Suprapubic skin (tissue), 4 donors: ENCODE results near the gene VAV2. TPM values are rescaled to one million over a fixed set of nuclear protein-coding genes. Genes with fewer than 3 reads are reported as not detected.

Experiments used
- DNase-seq, 2 donors: peaks; one replicate each; pipeline ENCODE4 v3.0.0-alpha.2; 2019; ENCODE audit warnings: low spot score in 2 of 2
- H3K27ac ChIP-seq: fragments of 200-600 bp; sonication (generic); one replicate; pipeline ENCODE4 v1.5.1; 2019
- H3K27me3 ChIP-seq: fragments of 200-600 bp; sonication (generic); one replicate; pipeline ENCODE4 v1.5.1; 2019
- H3K36me3 ChIP-seq: fragments of 200-600 bp; sonication (generic); one replicate; pipeline ENCODE4 v1.5.1; 2019
- H3K4me1 ChIP-seq: fragments of 200-600 bp; sonication (generic); one replicate; pipeline ENCODE4 v1.5.1; 2019
- H3K4me3 ChIP-seq: fragments of 200-600 bp; sonication (generic); one replicate; pipeline ENCODE4 v1.5.1; 2019; ENCODE audit warnings: mild to moderate bottlenecking
- H3K9me3 ChIP-seq: fragments of 200-600 bp; sonication (generic); one replicate; pipeline ENCODE4 v1.5.1; 2019
- CTCF ChIP-seq, 2 donors: fragments of 200-600 bp in 1 of 2; fragments of 450-650 bp in 1 of 2; sonication (generic) in 1 of 2; IDR thresholded peaks; one replicate each; pipeline ENCODE4 v1.5.1; 2016 to 2019; ENCODE audit warnings: antibody characterized with exemption in 2 of 2, mild to moderate bottlenecking in 1 of 2, moderate library complexity in 1 of 2
- EP300 ChIP-seq: sonication (generic); formaldehyde crosslinking; IDR thresholded peaks from one replicate; pipeline ENCODE4 v1.6.1; 2017; ENCODE audit warnings: antibody characterized with exemption
- POLR2A ChIP-seq, 2 donors: fragments of 450-650 bp; IDR thresholded peaks; one replicate each; pipeline ENCODE4 v1.6.1; 2017; ENCODE audit warnings: antibody characterized with exemption in 2 of 2, mild to moderate bottlenecking in 2 of 2, moderate library complexity in 2 of 2
- POLR2AphosphoS5 ChIP-seq, 3 donors: sonication (generic); formaldehyde crosslinking; IDR thresholded peaks; one replicate each; pipeline ENCODE4 v1.6.1; 2017; ENCODE audit warnings: antibody characterized with exemption in 3 of 3
- WGBS: methylation state at CpG from one replicate; pipeline ENCODE4 v1.1.5; 2018; 5-methylcytosine and 5-hydroxymethylcytosine counted together
- total RNA-seq, 4 donors: library from RNA; depleted of rRNA; stranded (reverse); fragments of >200 nt; gene quantifications; one replicate each; pipeline ENCODE4 v1.1.0, GENCODE V29; 2016

VAV2 gene
- total RNA-seq, 4 donors from 2014 or later, result 5.2 to 10.3 (median 6.4) TPM

- DNase-seq, result no peak
- Histone ChIP-seq H3K27me3 (no peaks in the 10 kb centered on the region), H3K4me1 (peaks cover 12% of the 10 kb centered on the region), H3K36me3 (no peaks in the 10 kb centered on the region), H3K4me3 (no peak overlapping the region), H3K27ac (no peak overlapping the region), H3K9me3 (no peaks in the 10 kb centered on the region)
- WGBS, result 69% methylated on average over 15 of the region's 16 CpGs
- no peak for TF ChIP-seq POLR2A (IDR thresholded peaks at IDR 0.05)
Measured at GRCh38 chr9:133916159-133916541, 76.0 kb downstream of the VAV2 start.

GRCh38 chr9:133915534-133916158, 76.5 kb downstream of the VAV2 start:
- DNase-seq, result no peak
- H3K9me3 ChIP-seq, result no peaks in the 10 kb centered on the region
- 76% methylated on average over 30 of the region's 30 CpGs for WGBS
- peaks cover 15% of the 10 kb centered on the region for H3K4me1 ChIP-seq
- no peak overlapping the region for H3K27ac ChIP-seq
- no peaks in the 10 kb centered on the region for H3K27me3 ChIP-seq
- TF ChIP-seq EP300, result no peak
- TF ChIP-seq POLR2A (IDR thresholded peaks at IDR 0.05), result no peak
- no peak for TF ChIP-seq CTCF (IDR thresholded peaks at IDR 0.05)
- no peak for TF ChIP-seq POLR2AphosphoS5 (IDR thresholded peaks at IDR 0.05)
- no peak overlapping the region for H3K4me3 ChIP-seq
- H3K36me3 ChIP-seq, result no peaks in the 10 kb centered on the region

GRCh38 chr9:133914442-133915342, 77.4 kb downstream of the VAV2 start:
- H3K9me3 ChIP-seq, result no peaks in the 10 kb centered on the region
- H3K4me1 ChIP-seq, result peaks cover 15% of the 10 kb centered on the region
- H3K36me3 ChIP-seq, result no peaks in the 10 kb centered on the region
- 62% methylated on average over 23 of the region's 25 CpGs for WGBS
- no peak for DNase-seq
- H3K27me3 ChIP-seq, result no peaks in the 10 kb centered on the region
- H3K4me3 ChIP-seq, result no peak overlapping the region
- H3K27ac ChIP-seq, result no peak overlapping the region
- no peak for TF ChIP-seq CTCF (IDR thresholded peaks at IDR 0.05)

GRCh38 chr9:133913571-133914369, 78.4 kb downstream of the VAV2 start:
- Histone ChIP-seq H3K27me3 (no peaks in the 10 kb centered on the region), H3K36me3 (no peaks in the 10 kb centered on the region), H3K27ac (no peak overlapping the region), H3K9me3 (no peaks in the 10 kb centered on the region), H3K4me1 (peaks cover 15% of the 10 kb centered on the region), H3K4me3 (no peak overlapping the region)
- DNase-seq, result no peak
- WGBS, result 84% methylated on average over 18 of the region's 27 CpGs
- TF ChIP-seq EP300 (no peak), POLR2A (IDR thresholded peaks at IDR 0.05) (no peak), POLR2AphosphoS5 (IDR thresholded peaks at IDR 0.05) (no peak), CTCF (IDR thresholded peaks at IDR 0.05) (no peak)

- WGBS, result 53% methylated on average over 25 of the region's 26 CpGs
- no peak overlapping the region for H3K4me3 ChIP-seq
- H3K27ac ChIP-seq, result no peak overlapping the region
- no peak for TF ChIP-seq EP300
- no peak for TF ChIP-seq POLR2A (IDR thresholded peaks at IDR 0.05)
- TF ChIP-seq CTCF (IDR thresholded peaks at IDR 0.05), result no peak
- no peak for TF ChIP-seq POLR2AphosphoS5 (IDR thresholded peaks at IDR 0.05)
- H3K4me1 ChIP-seq, result peaks cover 14% of the 10 kb centered on the region
- no peaks in the 10 kb centered on the region for H3K36me3 ChIP-seq
- DNase-seq, result no peak
- no peaks in the 10 kb centered on the region for H3K27me3 ChIP-seq
- H3K9me3 ChIP-seq, result no peaks in the 10 kb centered on the region
Measured at GRCh38 chr9:133910855-133911514, 81.1 kb downstream of the VAV2 start.
